Measurements from ENCODE around the gene GSS.

Gene GSS

DNA sequence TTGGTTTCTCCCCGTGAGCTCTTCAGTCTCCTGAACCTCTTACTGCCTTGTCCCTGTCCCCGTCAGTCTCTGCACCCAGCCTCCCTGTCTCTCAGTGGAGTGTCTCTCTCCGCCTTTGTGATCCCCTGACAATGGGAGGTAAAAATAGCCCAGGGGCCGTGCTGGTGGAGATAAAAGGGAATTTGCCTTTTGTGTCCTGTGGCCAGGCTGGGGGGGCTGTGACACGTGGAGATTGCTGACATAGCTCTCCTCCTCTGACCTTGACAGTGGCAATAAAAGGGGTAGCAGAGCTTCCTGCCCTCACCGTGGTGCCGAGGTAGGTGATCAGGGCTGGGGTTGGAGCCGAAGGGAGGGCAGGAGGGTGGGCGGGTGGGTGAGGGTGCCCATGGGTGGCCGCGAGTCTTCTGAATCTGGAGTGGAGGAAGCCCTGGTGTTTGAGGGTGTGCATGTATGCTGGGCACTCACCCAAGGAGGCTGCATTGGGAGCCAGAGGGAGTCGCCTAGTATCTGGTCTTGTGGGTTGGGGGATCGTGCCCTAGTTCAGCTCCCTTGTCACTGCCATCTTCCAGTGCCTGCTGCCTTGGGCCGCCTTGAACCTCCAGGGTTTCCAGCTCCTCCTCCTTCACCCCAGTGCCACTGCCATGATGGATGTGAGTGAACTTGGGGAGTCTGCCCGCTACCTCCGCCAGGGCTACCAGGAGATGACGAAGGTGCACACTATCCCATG, 21.9 kb upstream of the GSS start:
- no peak for DNase-seq

- DNase-seq, result no peak
Observed at GRCh38 chr20:34976286-34976685, 20.7 kb upstream of the GSS start.

GRCh38 chr20:34974246-34974645, 18.6 kb upstream of the GSS start:
- no peak for DNase-seq

DNA sequence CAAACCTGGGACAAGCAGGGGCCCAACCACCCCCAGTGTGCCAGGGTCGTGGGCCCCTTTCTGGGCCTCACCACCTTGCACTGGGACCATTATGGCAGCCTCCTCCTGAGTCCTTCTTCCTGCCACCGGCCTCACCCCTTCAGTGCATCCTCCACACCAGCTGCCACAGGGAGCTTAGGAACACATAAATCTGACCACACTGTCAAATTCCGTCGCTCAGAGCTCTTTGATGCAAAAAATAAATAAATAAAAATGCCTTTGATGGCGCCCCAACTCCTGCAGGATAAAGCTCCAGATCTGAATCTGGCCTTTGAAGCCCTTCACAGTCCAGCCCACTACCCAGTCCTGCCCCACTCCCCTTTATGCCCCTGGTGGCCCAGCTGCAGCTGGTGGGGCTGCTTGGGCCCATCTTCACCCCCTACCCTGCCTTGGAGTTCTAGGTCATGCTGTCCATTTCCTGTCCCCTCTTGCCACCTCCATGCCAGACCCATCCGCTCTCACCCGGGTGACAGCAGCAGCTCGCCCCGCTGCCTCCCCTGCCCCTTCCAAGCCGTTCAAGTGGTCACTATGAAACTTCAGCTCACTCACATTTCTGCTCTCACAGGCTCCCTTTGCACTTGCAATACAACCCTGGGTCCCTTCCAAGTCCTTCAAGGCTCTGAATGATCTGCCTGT, 16.1 kb upstream of the GSS start:
- DNase-seq, result no peak

DNA sequence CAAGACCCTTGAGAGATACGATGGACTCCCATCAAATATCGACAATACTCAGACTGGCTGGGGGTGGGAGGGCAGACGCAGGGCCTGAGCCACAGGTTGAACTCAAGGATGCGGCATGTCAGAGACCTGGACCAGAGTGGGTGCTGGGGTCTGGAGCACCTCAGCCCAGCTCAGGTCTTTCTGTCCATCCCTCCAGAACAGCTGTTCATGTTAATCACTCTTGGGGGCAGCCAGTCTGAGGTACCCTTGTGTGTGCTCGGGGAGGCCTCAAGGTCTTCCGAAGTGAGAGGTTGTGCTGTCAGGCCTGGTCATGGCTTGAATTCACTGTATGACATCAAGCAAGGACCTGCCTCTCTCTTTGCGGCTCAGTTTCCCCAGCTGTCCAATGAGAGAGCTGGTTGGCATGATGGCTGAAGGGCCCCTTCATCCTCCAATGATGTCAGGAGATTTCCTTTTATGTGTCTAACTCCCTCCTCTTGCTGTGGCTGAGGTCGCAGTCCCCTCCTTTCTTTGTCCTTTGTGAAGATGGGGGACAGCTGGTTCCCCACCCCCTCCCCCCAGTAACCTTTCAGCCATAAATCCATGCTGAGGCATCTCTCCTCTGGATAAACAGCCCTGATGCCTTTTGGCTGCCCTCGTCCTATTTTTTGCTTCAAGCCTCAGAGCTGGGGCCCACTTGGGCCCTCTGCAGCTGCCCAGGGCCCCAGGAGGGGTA, 15.4 kb upstream of the GSS start:
- DNase-seq, result no peak

- DNase-seq, result no peak
Observed at GRCh38 chr20:34970193-34970840, 14.7 kb upstream of the GSS start.

DNA sequence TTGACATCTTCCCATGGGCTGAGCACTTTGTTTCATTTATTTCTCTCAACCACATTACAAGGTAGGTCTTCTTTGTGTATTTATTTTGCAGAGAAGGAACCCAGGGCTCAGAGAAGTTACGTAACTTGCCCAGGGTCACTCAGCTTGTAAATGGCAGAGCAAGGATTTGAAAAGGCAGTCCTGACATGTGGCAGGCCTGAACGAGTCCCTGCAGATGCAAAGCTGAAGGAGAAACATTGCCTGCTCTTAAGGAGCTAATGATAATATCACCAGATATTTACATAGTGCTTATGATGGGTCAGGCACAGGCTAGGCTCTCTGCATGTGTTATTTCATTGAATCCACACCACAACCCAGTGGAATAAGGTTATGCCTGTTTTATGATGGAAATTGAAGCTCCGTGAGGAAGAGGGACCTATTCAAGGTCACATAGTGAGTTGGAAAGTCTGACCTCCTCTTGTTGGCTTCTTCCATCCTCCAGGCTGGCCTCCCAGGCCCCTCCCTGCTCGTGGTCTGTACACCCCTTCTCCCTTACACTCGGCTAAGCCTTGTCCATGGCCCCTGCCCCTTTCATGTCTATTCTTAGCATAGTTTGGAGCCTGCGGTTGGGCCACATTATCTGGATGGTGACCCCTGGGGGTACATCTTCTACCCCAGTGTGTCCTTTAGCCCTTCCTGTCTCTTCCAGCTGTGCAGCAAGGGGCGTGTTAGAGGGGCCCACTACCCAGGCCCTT, 12.6 kb upstream of the GSS start:
- no peak for DNase-seq

DNA sequence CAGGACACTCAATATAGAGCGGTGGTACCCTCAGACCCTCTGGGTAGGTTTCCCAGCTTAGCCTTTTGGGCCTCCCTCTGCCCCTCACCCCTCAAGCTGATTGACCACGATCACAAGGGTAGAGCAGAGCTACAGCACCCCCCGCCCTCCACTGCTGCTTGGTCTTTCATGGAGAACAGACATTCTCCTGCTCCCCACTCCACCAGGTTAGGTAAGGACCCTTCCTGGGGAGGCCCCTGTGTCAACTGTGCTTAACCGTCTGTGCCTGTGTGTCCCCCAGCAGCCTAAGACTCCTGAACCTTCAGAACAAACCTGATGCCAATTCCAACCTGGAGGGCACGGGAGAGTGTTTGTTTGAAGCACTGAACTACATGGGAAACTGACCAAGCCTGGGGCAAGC, 11.8 kb upstream of the GSS start:
- no peak for DNase-seq

DNA sequence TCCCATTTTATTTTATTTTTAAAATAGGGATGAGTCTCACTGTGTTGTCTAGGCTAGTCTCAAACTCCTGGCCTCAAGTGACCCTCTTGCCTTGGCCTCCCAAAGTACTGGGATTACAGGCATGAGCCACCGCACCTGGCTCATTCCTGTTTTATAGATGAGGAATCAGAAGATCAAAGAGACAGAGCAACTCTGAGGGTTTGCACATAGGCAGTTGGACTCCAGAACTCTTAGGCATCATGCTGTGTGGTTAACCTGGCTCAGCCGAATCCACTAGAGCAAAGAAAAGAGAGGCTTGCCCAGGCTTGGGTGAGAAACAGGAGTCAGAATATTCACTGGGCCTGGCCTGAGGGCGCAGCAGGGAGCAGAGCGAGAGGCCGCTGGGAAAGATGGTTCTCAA, 9.4 kb upstream of the GSS start:
- no peak for DNase-seq

- no peak for DNase-seq
Observed at GRCh38 chr20:34964486-34964885, 8.9 kb upstream of the GSS start.

DNA sequence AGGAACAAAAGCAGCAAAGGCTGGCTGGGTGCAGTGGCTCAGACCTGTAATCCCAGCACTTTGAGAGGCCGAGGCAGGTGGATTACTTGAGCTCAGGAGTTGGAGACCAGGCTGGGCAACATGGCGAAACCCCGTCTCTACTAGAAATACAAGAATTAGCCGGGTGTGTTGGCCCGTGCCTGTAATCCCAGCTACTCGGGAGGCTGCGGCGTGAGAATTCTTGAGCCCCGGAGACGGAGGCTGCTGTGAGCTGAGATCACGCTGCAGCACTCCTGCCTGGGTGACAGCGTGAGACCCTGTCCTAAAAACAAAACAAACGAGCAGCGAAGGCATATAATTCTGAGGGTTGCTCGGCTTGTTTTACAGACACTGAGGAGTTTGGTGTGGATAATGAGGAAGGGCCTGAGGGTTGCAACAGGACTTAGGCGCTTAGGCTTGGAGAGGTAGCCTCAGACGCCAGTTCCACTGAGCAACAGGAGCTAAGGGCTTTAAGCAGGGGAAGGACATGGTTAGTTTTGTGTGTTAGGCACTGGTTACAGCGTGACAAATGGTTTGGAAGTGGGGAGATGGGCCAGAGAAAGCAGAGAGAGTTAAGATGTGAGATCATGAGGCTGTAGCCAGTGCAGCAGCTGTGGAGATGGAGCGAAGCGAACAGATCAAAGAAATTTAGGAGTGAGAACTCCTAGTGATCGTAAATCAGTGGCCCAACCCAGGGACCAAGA, 1.3 kb upstream of the GSS start:
- DNase-seq, result no peak

DNA sequence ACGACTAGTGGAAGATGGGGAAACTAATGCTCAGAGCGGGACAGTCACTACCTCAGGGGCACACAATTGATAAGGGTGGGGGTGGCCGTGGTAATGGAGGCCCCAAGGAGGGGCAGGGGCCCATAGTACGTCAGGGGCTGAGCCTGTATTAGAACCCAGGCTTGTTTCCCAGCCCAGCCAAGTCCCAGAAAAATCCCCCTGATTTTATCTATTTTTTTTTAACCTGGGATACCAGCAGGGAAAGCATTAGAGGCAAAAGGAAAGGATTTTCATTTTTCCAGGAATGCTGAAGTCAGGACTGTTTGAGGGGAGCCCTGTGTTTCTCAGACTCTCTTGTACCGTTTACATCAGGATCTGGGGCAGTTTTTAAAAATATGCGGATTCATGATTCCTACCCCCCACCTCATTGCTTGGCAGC, 444 bp upstream of the GSS start:
- DNase-seq, result no peak

DNA sequence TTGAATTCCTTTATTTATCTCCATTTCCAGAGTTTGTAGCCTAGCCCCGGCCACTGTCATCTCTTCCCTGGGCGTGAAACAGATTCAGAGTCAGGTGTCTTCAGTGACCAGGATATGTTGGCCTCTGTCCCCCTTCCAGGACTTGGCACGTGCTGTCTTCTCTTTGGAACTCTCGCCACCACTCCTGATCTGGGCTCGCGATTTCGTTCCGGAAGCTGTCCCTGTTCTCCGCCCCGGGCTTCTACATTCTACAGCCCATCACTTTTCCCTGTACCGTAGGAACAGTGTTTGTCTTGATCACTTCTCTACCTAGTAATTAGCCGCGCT, 739 bp downstream of the GSS start:
- DNase-seq, result peak; percentile 59

- DNase-seq, result no peak
Observed at GRCh38 chr20:34953960-34954359, 1.6 kb downstream of the GSS start.

GRCh38 chr20:34952671-34953070, 2.9 kb downstream of the GSS start:
- peak; percentile 63 for DNase-seq

- DNase-seq, result no peak
Observed at GRCh38 chr20:34951652-34952051, 4.0 kb downstream of the GSS start.

DNA sequence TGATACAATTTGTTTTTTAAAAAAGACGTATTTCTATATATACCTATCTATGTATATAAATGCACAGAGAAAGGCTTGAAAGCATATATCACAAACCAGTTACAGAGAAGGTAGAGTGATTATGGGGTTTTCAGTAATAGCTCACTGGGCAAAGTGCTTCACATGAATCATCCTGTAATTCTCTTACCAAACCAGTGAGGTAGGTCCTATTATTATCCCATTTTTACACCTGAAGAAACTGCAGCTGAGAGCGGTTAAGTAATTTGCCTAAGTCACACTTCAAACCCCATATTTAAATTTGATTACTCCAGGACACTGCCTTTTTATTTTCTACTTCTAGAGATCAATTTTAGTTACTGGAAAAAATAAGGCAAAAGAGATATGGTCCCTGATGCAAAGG, 4.4 kb downstream of the GSS start:
- DNase-seq, result no peak

DNA sequence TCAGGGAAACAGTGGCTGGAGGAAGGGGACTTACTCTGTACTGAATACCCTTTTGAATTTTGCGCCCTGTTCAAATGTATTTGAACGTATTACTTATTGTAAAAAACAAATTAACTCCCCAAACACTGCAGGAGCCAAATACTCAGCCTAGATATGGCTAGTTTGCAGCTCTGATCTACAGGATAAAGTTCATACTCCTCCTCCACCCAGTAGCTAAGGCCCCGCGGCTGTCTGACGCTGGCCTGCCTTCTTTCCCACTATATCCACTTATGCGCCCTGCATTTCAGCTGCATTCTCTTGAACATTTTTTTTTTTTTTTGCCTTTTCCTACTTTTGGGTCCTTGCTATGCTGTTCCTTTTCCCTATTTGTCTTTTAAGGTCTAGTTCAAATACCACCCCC, 6.5 kb downstream of the GSS start:
- DNase-seq, result no peak

DNA sequence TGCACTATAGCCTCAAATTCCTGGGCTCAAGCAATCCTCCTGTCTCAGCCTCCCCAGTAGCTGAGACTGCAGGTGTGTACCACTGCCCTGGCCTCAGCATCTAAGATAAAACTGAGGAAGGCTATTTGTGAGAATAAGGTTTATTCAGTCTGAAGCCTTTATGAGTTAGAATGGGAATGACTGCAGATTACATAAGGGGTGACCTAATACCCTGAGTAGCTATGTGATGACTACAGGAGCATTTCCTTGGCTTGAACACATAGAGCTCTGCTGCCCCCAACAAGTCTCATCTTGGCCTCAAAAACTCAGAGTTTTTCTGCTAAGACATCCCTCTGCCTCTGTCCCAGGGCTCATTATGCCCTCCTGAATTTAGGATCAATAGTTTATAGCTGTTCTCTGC, 7.6 kb downstream of the GSS start:
- peak; percentile 70 for DNase-seq

GRCh38 chr20:34947336-34947735, 8.3 kb downstream of the GSS start:
- DNase-seq, result no peak

DNA sequence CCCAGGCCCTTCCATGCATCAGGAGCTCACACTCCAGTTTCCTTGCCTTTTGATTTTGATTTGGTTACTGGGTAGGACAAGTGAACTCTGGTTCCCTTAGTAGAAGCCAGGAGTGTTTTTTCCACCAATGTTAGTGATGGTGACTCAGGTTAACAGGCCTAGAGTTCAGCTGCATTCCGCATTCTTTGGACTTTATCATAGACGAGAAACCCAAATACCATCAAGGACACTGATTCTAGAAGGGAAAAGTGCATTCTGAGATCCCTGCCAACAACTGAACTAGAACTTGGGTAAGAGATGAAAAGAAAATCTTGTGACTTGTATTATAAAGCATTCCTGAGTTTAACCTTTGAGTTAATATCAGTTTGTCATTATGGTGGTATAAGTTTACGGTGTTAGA, 8.9 kb downstream of the GSS start:
- no peak for DNase-seq

All from fibroblast of skin of scalp (primary cell).